Measurements from ENCODE around the gene VWA3B.

DNA sequence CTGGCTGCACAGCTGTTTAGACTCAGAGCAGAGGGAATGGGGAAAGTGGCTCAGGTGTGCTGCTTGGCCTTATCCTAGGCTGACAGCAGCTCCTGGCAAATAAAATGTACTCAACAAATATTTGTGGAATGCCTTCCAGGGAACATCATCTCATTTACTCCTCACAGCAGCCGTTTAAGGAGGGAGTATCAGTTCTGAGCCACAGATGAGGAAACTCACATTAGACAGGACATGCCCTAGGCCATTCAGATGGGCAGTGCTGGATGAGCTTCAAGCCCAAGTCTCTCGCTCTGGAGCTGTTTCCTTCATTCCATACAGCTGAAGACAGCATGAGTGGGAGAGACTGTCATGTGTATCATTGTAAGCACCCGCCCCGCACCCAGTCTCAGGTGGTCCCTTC is 129.6 kb downstream of the VWA3B start:
- TF ChIP-seq, protein P1, sequence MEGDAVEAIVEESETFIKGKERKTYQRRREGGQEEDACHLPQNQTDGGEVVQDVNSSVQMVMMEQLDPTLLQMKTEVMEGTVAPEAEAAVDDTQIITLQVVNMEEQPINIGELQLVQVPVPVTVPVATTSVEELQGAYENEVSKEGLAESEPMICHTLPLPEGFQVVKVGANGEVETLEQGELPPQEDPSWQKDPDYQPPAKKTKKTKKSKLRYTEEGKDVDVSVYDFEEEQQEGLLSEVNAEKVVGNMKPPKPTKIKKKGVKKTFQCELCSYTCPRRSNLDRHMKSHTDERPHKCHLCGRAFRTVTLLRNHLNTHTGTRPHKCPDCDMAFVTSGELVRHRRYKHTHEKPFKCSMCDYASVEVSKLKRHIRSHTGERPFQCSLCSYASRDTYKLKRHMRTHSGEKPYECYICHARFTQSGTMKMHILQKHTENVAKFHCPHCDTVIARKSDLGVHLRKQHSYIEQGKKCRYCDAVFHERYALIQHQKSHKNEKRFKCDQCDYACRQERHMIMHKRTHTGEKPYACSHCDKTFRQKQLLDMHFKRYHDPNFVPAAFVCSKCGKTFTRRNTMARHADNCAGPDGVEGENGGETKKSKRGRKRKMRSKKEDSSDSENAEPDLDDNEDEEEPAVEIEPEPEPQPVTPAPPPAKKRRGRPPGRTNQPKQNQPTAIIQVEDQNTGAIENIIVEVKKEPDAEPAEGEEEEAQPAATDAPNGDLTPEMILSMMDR (conservative IDR thresholded peaks at IDR 0.05), result no peak
- no peak for TF ChIP-seq ZFX (IDR thresholded peaks at IDR 0.05)
